ENCODE data around the gene FOXK1. TPM values are rescaled to one million over a fixed set of nuclear protein-coding genes. Genes with fewer than 3 reads are reported as not detected.

FOXK1 gene
- total RNA-seq, 2 donors from 2014 or later = 17.3 to 47.5 TPM

DNA sequence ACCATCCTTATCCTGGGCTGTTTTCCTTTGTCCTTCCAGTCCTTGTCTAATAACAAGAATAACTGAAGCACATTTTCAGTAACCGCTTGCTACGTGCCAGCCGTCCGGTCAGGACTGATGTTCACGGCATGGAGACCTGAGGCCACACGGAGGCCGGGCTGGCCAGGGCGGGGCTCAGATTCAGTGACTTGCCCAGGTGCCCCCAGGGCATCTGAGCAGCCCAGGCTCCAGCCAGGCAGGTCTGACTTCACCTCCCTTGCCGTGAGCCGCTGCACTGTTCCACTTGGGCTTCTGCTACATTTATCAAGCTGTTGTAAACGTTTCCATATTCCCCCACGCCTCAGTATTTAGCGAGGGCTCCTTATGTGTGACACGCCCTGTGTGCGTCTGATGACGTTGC is 49.7 kb downstream of the FOXK1 start:
- no peaks in the 10 kb centered on the region for H3K9me3 ChIP-seq
- no peaks in the 10 kb centered on the region for H3K36me3 ChIP-seq
- intact Hi-C loops (cut with DNase I) = no loop called here
- DNase-seq (ENCODE audit: low spot score) = no peak
- H3K27me3 ChIP-seq (replicated peaks; ENCODE audit: insufficient read depth) = no peaks in the 10 kb centered on the region
- H3K27ac ChIP-seq = no peak overlapping the region
- TF ChIP-seq POLR2A (IDR thresholded peaks at IDR 0.05) = no peak
- TF ChIP-seq POLR2AphosphoS5 (IDR thresholded peaks at IDR 0.05) = no peak
- TF ChIP-seq CTCF (IDR thresholded peaks at IDR 0.05) = no peak
- 88% methylated on average over 16 of the region's 16 CpGs for WGBS
- no peaks in the 10 kb centered on the region for H3K4me1 ChIP-seq (replicated peaks)
- H3K4me3 ChIP-seq = no peak overlapping the region

DNA sequence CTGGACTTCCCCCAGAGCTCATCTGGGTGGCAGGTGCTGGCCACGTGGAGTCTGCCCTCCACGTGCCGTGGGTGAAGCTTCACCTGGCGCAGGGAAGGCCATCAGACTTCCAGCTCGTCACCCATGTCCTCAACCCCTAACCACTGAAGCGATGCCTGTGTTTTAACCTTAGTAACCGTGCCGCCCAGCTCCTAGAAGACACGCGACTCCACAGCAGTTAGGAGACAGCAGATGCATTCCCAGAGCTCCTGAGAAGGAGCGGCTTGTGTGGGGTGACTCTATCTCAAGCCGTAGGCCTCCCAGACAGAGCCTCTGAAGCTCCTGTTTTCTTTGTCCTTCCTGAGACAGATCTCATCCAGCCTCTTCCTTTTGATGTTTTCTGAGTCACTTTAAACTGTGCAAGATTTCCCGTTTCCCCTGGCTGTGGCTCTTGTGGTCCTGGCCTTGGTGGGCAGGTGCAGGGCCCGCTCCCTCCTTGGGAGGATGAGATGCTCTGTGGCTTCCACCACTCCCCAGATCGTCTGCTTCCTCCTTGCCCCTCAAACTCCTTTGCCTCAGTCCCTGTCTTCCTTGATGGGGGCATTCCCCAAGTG is 51.9 kb downstream of the FOXK1 start:
- Histone ChIP-seq H3K27ac (no peak overlapping the region), H3K36me3 (no peaks in the 10 kb centered on the region), H3K4me3 (no peak overlapping the region), H3K9me3 (no peaks in the 10 kb centered on the region), H3K4me1 (replicated peaks) (no peaks in the 10 kb centered on the region), H3K27me3 (replicated peaks; ENCODE audit: insufficient read depth) (no peaks in the 10 kb centered on the region)
- intact Hi-C loops (cut with DNase I) = no loop called here
- no peak for TF ChIP-seq CTCF (IDR thresholded peaks at IDR 0.05)
- no peak for TF ChIP-seq POLR2AphosphoS5 (IDR thresholded peaks at IDR 0.05)
- WGBS = 84% methylated on average over 15 of the region's 15 CpGs
- no peak for DNase-seq (ENCODE audit: low spot score)

GRCh38 chr7:4734587-4735345 is 52.7 kb downstream of the FOXK1 start:
- no peak for DNase-seq (ENCODE audit: low spot score)
- Histone ChIP-seq H3K27ac (no peak overlapping the region), H3K27me3 (replicated peaks; ENCODE audit: insufficient read depth) (no peaks in the 10 kb centered on the region), H3K4me3 (no peak overlapping the region), H3K4me1 (replicated peaks) (peaks cover 4% of the 10 kb centered on the region), H3K36me3 (no peaks in the 10 kb centered on the region), H3K9me3 (no peaks in the 10 kb centered on the region)
- TF ChIP-seq POLR2A (IDR thresholded peaks at IDR 0.05) (no peak), CTCF (IDR thresholded peaks at IDR 0.05) (no peak), POLR2AphosphoS5 (IDR thresholded peaks at IDR 0.05) (no peak)
- WGBS = 86% methylated on average over 23 of the region's 23 CpGs
- intact Hi-C loops (cut with DNase I) = no loop called here

- no peaks in the 10 kb centered on the region for H3K9me3 ChIP-seq
- no peak overlapping the region for H3K4me3 ChIP-seq
- peaks cover 4% of the 10 kb centered on the region for H3K4me1 ChIP-seq (replicated peaks)
- no peak for DNase-seq (ENCODE audit: low spot score)
- no peak for TF ChIP-seq POLR2A (IDR thresholded peaks at IDR 0.05)
- TF ChIP-seq CTCF (IDR thresholded peaks at IDR 0.05) = no peak
- TF ChIP-seq POLR2AphosphoS5 (IDR thresholded peaks at IDR 0.05) = no peak
- no peak overlapping the region for H3K27ac ChIP-seq
- H3K36me3 ChIP-seq = no peaks in the 10 kb centered on the region
- H3K27me3 ChIP-seq (replicated peaks; ENCODE audit: insufficient read depth) = no peaks in the 10 kb centered on the region
- intact Hi-C loops (cut with DNase I) = no loop called here
- WGBS = 91% methylated on average over 15 of the region's 15 CpGs
These were observed 55.2 kb downstream of the FOXK1 start for GRCh38 chr7:4737300-4737699.

All from prostate gland (tissue), 2 donors.